Neuronal stem cell (in vitro differentiated cells): ENCODE measurements around the gene LPAR3.
"Not testable (repeated sequence)": the region's sequence is repeated elsewhere in the genome, so short reads cannot be mapped to it uniquely, and the experiment has no call there.

Experiments used
- DNase-seq: peaks from one replicate; pipeline ENCODE4 v3.0.0-alpha.2; 2013; ENCODE audit warnings: low spot score
- H2AFZ ChIP-seq: one replicate; pipeline ENCODE4 v1.6.1; 2013; ENCODE audit warnings: mild to moderate bottlenecking, low read length, inconsistent platforms
- H2AK5ac ChIP-seq: 2 replicates; pipeline ENCODE4 v1.6.1; 2013; ENCODE audit warnings: low read depth, mild to moderate bottlenecking, inconsistent platforms, low read length, moderate library complexity, mixed read lengths
- H2BK120ac ChIP-seq: 2 replicates; pipeline ENCODE4 v1.6.1; 2013; ENCODE audit warnings: low read depth, mild to moderate bottlenecking, inconsistent platforms, low read length, moderate library complexity, mixed read lengths
- H2BK12ac ChIP-seq: one replicate; pipeline ENCODE4 v1.6.1; 2013; ENCODE audit warnings: low read length, inconsistent platforms
- H2BK15ac ChIP-seq: 2 replicates; pipeline ENCODE4 v1.6.1; 2013; ENCODE audit warnings: mild to moderate bottlenecking, low read length, inconsistent platforms, mixed read lengths
- H2BK5ac ChIP-seq: one replicate; pipeline ENCODE4 v1.6.1; 2013; ENCODE audit warnings: inconsistent platforms, mild to moderate bottlenecking, low read length, moderate library complexity
- H3K14ac ChIP-seq: one replicate; pipeline ENCODE4 v1.6.1; 2013; ENCODE audit warnings: low read length, inconsistent platforms
- H3K18ac ChIP-seq: 2 replicates; pipeline ENCODE4 v1.6.1; 2013; ENCODE audit warnings: low read length, inconsistent platforms
- H3K23ac ChIP-seq: 2 replicates; pipeline ENCODE4 v1.6.1; 2013; ENCODE audit warnings: low read depth, mild to moderate bottlenecking, mixed read lengths, low read length, inconsistent platforms; ENCODE audit not compliant: poor library complexity
- H3K27ac ChIP-seq: replicated peaks from 3 replicates; pipeline ENCODE4 v1.5.1; 2013; ENCODE audit warnings: low read length, inconsistent platforms
- H3K27me3 ChIP-seq, 3 experiments: 2 replicates each; pipeline ENCODE4 v1.6.1; 2013; ENCODE audit warnings: low read length in 3 of 3, mild to moderate bottlenecking in 2 of 3, inconsistent platforms in 1 of 3, low read depth in 1 of 3, mixed read lengths in 1 of 3, moderate library complexity in 1 of 3; ENCODE audit not compliant: control insufficient read depth in 3 of 3, insufficient read depth in 3 of 3
- H3K36me3 ChIP-seq, 2 donors: replicated peaks in 1 of 2; 2 replicates each; pipeline ENCODE4 v1.6.1; 2013; ENCODE audit warnings: low read length in 2 of 2; ENCODE audit not compliant: control insufficient read depth in 2 of 2, insufficient read depth in 2 of 2
- H3K4ac ChIP-seq: 2 replicates; pipeline ENCODE4 v1.6.1; 2013; ENCODE audit warnings: inconsistent platforms, mild to moderate bottlenecking, low read length, moderate library complexity
- H3K4me1 ChIP-seq, 2 donors: 1 replicate in 1 of 2; 2 replicates in 1 of 2; pipeline ENCODE4 v1.6.1; 2013; ENCODE audit warnings: low read length in 2 of 2, low read depth in 1 of 2; ENCODE audit not compliant: control insufficient read depth in 2 of 2, insufficient read depth in 1 of 2
- H3K4me2 ChIP-seq: one replicate; pipeline ENCODE4 v1.6.1; 2013; ENCODE audit warnings: mild to moderate bottlenecking, low read length, inconsistent platforms; ENCODE audit not compliant: insufficient read depth, poor library complexity, severe bottlenecking
- H3K4me3 ChIP-seq, 2 donors: 2 replicates each; pipeline ENCODE4 v1.5.1; 2013; ENCODE audit warnings: low read length in 2 of 2, mild to moderate bottlenecking in 2 of 2, inconsistent platforms in 1 of 2, moderate library complexity in 1 of 2
- H3K79me1 ChIP-seq: one replicate; pipeline ENCODE4 v1.6.1; 2013; ENCODE audit warnings: low read depth, mild to moderate bottlenecking, inconsistent platforms, low read length, moderate library complexity
- H3K9ac ChIP-seq: one replicate; pipeline ENCODE4 v1.6.1; 2013; ENCODE audit warnings: mild to moderate bottlenecking, low read depth, low read length, inconsistent platforms; ENCODE audit not compliant: poor library complexity
- H3K9me3 ChIP-seq, 2 donors: replicated peaks in 1 of 2; 2 replicates each; pipeline versions ENCODE3 to v1.6.1; 2013; ENCODE audit warnings: low read length in 2 of 2, mild to moderate bottlenecking in 2 of 2, inconsistent platforms in 1 of 2, low read depth in 1 of 2, mixed read lengths in 1 of 2, moderate library complexity in 1 of 2; ENCODE audit not compliant: control insufficient read depth in 2 of 2, insufficient read depth in 1 of 2
- H4K8ac ChIP-seq: one replicate; pipeline ENCODE4 v1.6.1; 2013; ENCODE audit warnings: low read depth, mild to moderate bottlenecking, inconsistent platforms, low read length, moderate library complexity
- H4K91ac ChIP-seq: one replicate; pipeline ENCODE4 v1.6.1; 2013; ENCODE audit warnings: low read length, low read depth, mild to moderate bottlenecking, inconsistent platforms; ENCODE audit not compliant: poor library complexity
- WGBS, 2 donors: extraction: QIAGEN DNeasy Blood & Tissue Kit; methylation state at CpG; one replicate each; pipeline ENCODE4 v1.1.7; 2013; ENCODE audit warnings: missing lambda C conversion rate in 2 of 2, mixed read lengths in 1 of 2; ENCODE audit not compliant: insufficient read length in 2 of 2, insufficient replicate concordance in 1 of 2; ENCODE audit errors: extremely low coverage in 2 of 2; 5-methylcytosine and 5-hydroxymethylcytosine counted together

Gene LPAR3

DNA sequence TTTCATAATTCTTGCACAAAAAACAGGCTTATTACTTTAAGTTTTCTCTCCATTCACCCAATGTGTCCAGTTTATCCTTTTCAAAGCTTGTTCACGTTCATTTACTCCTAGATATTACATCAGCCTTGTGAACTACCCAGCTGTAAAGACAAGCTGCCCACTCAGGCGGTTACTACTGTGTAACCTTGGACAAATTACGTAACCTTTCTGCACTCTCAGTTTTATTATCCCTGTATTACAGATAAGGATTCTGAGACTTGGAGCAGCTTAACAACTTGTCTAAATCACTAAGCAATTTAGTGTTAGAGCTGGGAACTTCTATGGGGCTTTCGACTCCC is 20.5 kb upstream of the LPAR3 start:
- Histone ChIP-seq H3K4me2 (no peak overlapping the region), H2AK5ac (no peak overlapping the region), H4K91ac (no peak overlapping the region), H3K36me3 (no peaks in the 10 kb centered on the region), H2AFZ (no peak overlapping the region), H3K18ac (no peak overlapping the region), H3K27ac (no peak overlapping the region), H4K8ac (no peak overlapping the region), H3K23ac (no peak overlapping the region), H3K79me1 (no peaks in the 10 kb centered on the region), H3K27me3 (no peaks in the 10 kb centered on the region), H3K4me1 (no peaks in the 10 kb centered on the region), H3K9me3 (no peaks in the 10 kb centered on the region), H2BK15ac (no peak overlapping the region), H2BK120ac (no peak overlapping the region), H2BK12ac (no peak overlapping the region), H2BK5ac (no peak overlapping the region), H3K4ac (no peak overlapping the region), H3K9ac (no peak overlapping the region), H3K14ac (no peak overlapping the region), H3K4me3 (no peak overlapping the region)
- DNase-seq: no peak
- WGBS, 2 donors: no CpG with 5 or more reads among the region's 4 CpGs

DNA sequence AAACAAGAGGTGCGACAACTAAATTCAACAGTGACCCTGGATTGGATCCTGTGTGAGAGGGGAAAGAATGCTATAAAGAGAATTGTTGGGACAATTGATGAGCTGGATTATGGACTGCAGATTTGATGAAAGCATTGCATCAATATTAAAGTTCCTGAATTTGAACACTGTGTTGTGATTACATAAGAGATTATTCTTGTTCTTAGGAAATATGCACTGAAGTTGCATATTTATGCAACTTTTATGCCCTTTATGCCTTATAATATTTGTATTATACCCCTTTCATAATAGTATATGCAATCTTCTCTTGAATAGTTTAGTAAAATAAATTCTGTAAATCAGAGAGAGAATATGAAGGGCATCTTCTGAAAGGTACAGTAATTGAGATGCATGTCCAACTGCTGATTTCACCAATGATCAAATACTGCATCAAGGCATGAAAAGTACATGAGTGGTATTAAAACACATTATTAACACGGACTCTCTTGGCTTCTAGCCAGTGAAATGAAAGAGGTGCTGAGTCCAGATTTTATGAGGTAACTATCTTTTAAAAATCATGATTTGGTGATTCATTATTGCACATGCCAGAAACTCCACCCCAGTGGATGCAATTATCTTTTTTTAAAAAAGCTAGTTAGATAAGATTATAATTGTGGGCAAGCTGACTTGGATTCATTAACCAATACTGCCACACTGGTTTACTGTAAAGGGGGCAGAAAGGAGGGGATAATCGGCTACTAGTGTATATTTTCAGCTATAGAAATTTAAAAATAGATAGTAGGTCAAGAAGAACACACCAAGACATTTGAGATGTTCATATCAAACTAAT is 19.9 kb upstream of the LPAR3 start:
- no peaks in the 10 kb centered on the region for H3K27me3 ChIP-seq
- no peak overlapping the region for H4K91ac ChIP-seq
- H3K27ac ChIP-seq: no peak overlapping the region
- no peaks in the 10 kb centered on the region for H3K9me3 ChIP-seq
- H3K14ac ChIP-seq: no peak overlapping the region
- no peak overlapping the region for H3K18ac ChIP-seq
- H2AK5ac ChIP-seq: no peak overlapping the region
- H3K23ac ChIP-seq: no peak overlapping the region
- H2BK5ac ChIP-seq: no peak overlapping the region
- no peak overlapping the region for H4K8ac ChIP-seq
- no peak for DNase-seq
- H3K79me1 ChIP-seq: no peaks in the 10 kb centered on the region
- H3K36me3 ChIP-seq: no peaks in the 10 kb centered on the region
- no peak overlapping the region for H2BK12ac ChIP-seq
- H2BK120ac ChIP-seq: no peak overlapping the region
- no peak overlapping the region for H2AFZ ChIP-seq
- no peaks in the 10 kb centered on the region for H3K4me1 ChIP-seq
- H3K4me3 ChIP-seq: no peak overlapping the region
- no peak overlapping the region for H3K4ac ChIP-seq
- H3K4me2 ChIP-seq: no peak overlapping the region
- no peak overlapping the region for H2BK15ac ChIP-seq
- H3K9ac ChIP-seq: no peak overlapping the region
- no CpG with 5 or more reads among the region's 3 CpGs for WGBS, 2 donors

DNA sequence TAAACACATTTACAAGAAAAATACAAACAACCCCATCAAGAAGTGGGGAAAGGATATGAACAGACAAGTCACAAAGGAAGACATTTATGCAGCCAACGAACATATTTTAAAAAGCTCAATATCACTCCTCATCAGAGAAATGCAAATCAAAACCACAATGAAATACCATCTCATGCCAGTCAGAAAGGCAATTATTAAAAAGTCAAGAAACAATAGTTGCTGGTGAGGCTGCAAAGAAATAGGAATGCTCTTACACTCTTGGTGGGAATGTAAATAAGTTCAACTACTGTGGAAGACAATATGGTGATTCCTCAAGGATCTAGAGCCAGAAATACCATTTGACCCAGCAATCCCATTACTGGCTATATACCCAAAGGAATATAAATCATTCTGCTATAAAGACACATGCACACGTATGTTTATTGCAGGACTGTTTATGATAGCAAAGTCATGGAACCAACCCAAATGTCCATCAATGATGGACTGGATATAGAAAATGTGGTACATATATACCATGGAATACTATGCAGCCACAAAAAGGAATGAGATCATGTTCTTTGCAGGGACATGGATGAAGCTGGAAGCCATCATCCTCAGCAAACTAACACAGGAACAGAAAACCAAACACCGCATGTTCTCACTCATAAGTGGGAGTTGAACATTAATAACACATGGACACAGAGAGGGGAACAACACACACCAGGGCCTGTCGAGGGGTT is 15.9 kb upstream of the LPAR3 start:
- WGBS, 2 donors: no CpG with 5 or more reads among the region's 4 CpGs
- H4K91ac ChIP-seq, H3K9ac ChIP-seq, H4K8ac ChIP-seq, H2AFZ ChIP-seq, H3K18ac ChIP-seq, H3K4me3 ChIP-seq, H3K79me1 ChIP-seq, H3K4ac ChIP-seq, H3K4me1 ChIP-seq, DNase-seq, H3K23ac ChIP-seq, H3K27ac ChIP-seq, H3K4me2 ChIP-seq, H3K36me3 ChIP-seq, H2AK5ac ChIP-seq, H2BK12ac ChIP-seq, H2BK5ac ChIP-seq, H3K27me3 ChIP-seq, H3K9me3 ChIP-seq, H3K14ac ChIP-seq, H2BK120ac ChIP-seq, H2BK15ac ChIP-seq: not testable (repeated sequence)

GRCh38 chr1:84907095-84907827 is 14.3 kb upstream of the LPAR3 start:
- peaks cover 0 to 5% (median 0%) of the 10 kb centered on the region in 3 experiments for H3K27me3 ChIP-seq
- H3K23ac ChIP-seq: no peak overlapping the region
- no peaks in the 10 kb centered on the region for H3K36me3 ChIP-seq
- no peak overlapping the region for H3K27ac ChIP-seq
- DNase-seq: no peak
- H2BK120ac ChIP-seq: no peak overlapping the region
- no peak overlapping the region for H4K91ac ChIP-seq
- H3K4me3 ChIP-seq: no peak overlapping the region
- no peak overlapping the region for H2BK5ac ChIP-seq
- H3K14ac ChIP-seq: no peak overlapping the region
- no peak overlapping the region for H3K18ac ChIP-seq
- no peak overlapping the region for H2AK5ac ChIP-seq
- H3K4me1 ChIP-seq: no peaks in the 10 kb centered on the region
- no CpG with 5 or more reads among the region's 6 CpGs for WGBS, 2 donors
- no peak overlapping the region for H3K9ac ChIP-seq
- no peaks in the 10 kb centered on the region for H3K9me3 ChIP-seq
- H2AFZ ChIP-seq: no peak overlapping the region
- no peak overlapping the region for H2BK12ac ChIP-seq
- H4K8ac ChIP-seq: no peak overlapping the region
- no peaks in the 10 kb centered on the region for H3K79me1 ChIP-seq
- no peak overlapping the region for H3K4me2 ChIP-seq
- no peak overlapping the region for H3K4ac ChIP-seq
- no peak overlapping the region for H2BK15ac ChIP-seq
